H9 (cell line): Measurements from ENCODE around the gene SLC1A1. TPM values are rescaled to one million over a fixed set of nuclear protein-coding genes. Genes with fewer than 3 reads are reported as not detected.

ENCODE experiments used
- DNase-seq: peaks from one replicate; pipeline ENCODE4 v3.0.0-alpha.2; 2017
- H2AFZ ChIP-seq: one replicate; pipeline ENCODE4 v1.6.1; 2013; ENCODE audit warnings: mild to moderate bottlenecking, low read length, control low read depth, moderate library complexity
- H2AK5ac ChIP-seq: 2 replicates; pipeline ENCODE4 v1.6.1; 2013; ENCODE audit warnings: low read length, control low read depth, mixed read lengths; ENCODE audit not compliant: insufficient read length
- H2BK120ac ChIP-seq: one replicate; pipeline ENCODE4 v1.6.1; 2013; ENCODE audit warnings: low read depth, mild to moderate bottlenecking, low read length, control low read depth, inconsistent platforms; ENCODE audit not compliant: poor library complexity, severe bottlenecking
- H2BK12ac ChIP-seq: 2 replicates; pipeline ENCODE4 v1.6.1; 2013; ENCODE audit warnings: low read length, control low read depth, mixed read lengths, low read depth; ENCODE audit not compliant: insufficient read length
- H2BK15ac ChIP-seq: 2 replicates; pipeline ENCODE4 v1.6.1; 2013; ENCODE audit warnings: low read depth, low read length, control low read depth
- H2BK20ac ChIP-seq: one replicate; pipeline ENCODE4 v1.6.1; 2013; ENCODE audit warnings: low read depth, mild to moderate bottlenecking, low read length, control low read depth, inconsistent platforms; ENCODE audit not compliant: poor library complexity, severe bottlenecking
- H2BK5ac ChIP-seq: 2 replicates; pipeline ENCODE4 v1.6.1; 2013; ENCODE audit warnings: low read length, control low read depth, mixed read lengths; ENCODE audit not compliant: insufficient read length
- H3K14ac ChIP-seq: 2 replicates; pipeline ENCODE4 v1.6.1; 2013; ENCODE audit warnings: low read length, control low read depth; ENCODE audit not compliant: insufficient read depth
- H3K18ac ChIP-seq: 2 replicates; pipeline ENCODE4 v1.6.1; 2013; ENCODE audit warnings: low read depth, mild to moderate bottlenecking, mixed read lengths, low read length, control low read depth; ENCODE audit not compliant: insufficient read length
- H3K23ac ChIP-seq: 2 replicates; pipeline ENCODE4 v1.6.1; 2013; ENCODE audit warnings: low read length, control low read depth, mixed read lengths, low read depth; ENCODE audit not compliant: insufficient read length
- H3K23me2 ChIP-seq: 2 replicates; pipeline ENCODE4 v1.6.1; 2013; ENCODE audit warnings: low read depth, mild to moderate bottlenecking, mixed read lengths, low read length, control low read depth; ENCODE audit not compliant: insufficient read length, poor library complexity, severe bottlenecking
- H3K27ac ChIP-seq: 2 replicates; pipeline ENCODE4 v1.5.1; 2013; ENCODE audit warnings: low read length, control low read depth, mixed read lengths, low read depth; ENCODE audit not compliant: insufficient read length
- H3K27me3 ChIP-seq: 2 replicates; pipeline ENCODE4 v1.6.1; 2013; ENCODE audit warnings: low read length, control low read depth, inconsistent platforms; ENCODE audit not compliant: insufficient read depth
- H3K4ac ChIP-seq: 2 replicates; pipeline ENCODE4 v1.6.1; 2013; ENCODE audit warnings: low read depth, mild to moderate bottlenecking, control low read depth, inconsistent platforms, low read length, moderate library complexity
- H3K4me1 ChIP-seq: 2 replicates; pipeline ENCODE4 v1.6.1; 2013; ENCODE audit warnings: low read length, control low read depth, inconsistent platforms; ENCODE audit not compliant: insufficient read depth
- H3K4me2 ChIP-seq: 2 replicates; pipeline ENCODE4 v1.6.1; 2013; ENCODE audit warnings: low read length, control low read depth, mixed read lengths; ENCODE audit not compliant: insufficient read length, insufficient read depth
- H3K56ac ChIP-seq: 2 replicates; pipeline ENCODE4 v1.6.1; 2013; ENCODE audit warnings: low read depth, mild to moderate bottlenecking, mixed read lengths, low read length, control low read depth; ENCODE audit not compliant: insufficient read length
- H3K79me1 ChIP-seq: 2 replicates; pipeline ENCODE4 v1.6.1; 2013; ENCODE audit warnings: low read depth, mild to moderate bottlenecking, moderate library complexity, low read length, control low read depth, inconsistent platforms; ENCODE audit not compliant: insufficient read depth, poor library complexity, severe bottlenecking
- H3K79me2 ChIP-seq: 2 replicates; pipeline ENCODE4 v1.6.1; 2013; ENCODE audit warnings: low read length, control low read depth, inconsistent platforms; ENCODE audit not compliant: insufficient read depth
- H3K9ac ChIP-seq: 2 replicates; pipeline ENCODE4 v1.6.1; 2013; ENCODE audit warnings: low read length, control low read depth, mixed read lengths; ENCODE audit not compliant: insufficient read length; ENCODE audit errors: extremely low read depth
- H3K9me3 ChIP-seq: one replicate; pipeline ENCODE4 v1.6.1; 2013; ENCODE audit warnings: low read depth, low read length, inconsistent platforms; ENCODE audit not compliant: control insufficient read depth
- H3T11ph ChIP-seq: one replicate; pipeline ENCODE4 v1.6.1; 2013; ENCODE audit warnings: mild to moderate bottlenecking, low read length, control low read depth, inconsistent platforms
- H4K20me1 ChIP-seq: one replicate; pipeline ENCODE4 v1.6.1; 2013; ENCODE audit not compliant: control insufficient read depth, insufficient read length, insufficient read depth
- H4K5ac ChIP-seq: 2 replicates; pipeline ENCODE4 v1.6.1; 2013; ENCODE audit warnings: low read depth, mild to moderate bottlenecking, mixed read lengths, low read length, control low read depth; ENCODE audit not compliant: insufficient read length
- H4K8ac ChIP-seq: replicated peaks from 2 replicates; pipeline ENCODE4 v1.6.1; 2013; ENCODE audit warnings: low read length, control low read depth, mixed read lengths, low read depth; ENCODE audit not compliant: insufficient read length
- H4K91ac ChIP-seq: 2 replicates; pipeline ENCODE4 v1.6.1; 2013; ENCODE audit warnings: low read depth, mild to moderate bottlenecking, moderate library complexity, mixed read lengths, low read length, control low read depth; ENCODE audit not compliant: insufficient read length
- H3K27ac Mint-ChIP-seq, 3 experiments: 2 replicates in 2 of 3; 3 replicates in 1 of 3; pipeline ENCODE4 v1.8.0; 2020 to 2021; ENCODE audit warnings: mixed read lengths in 3 of 3, mild to moderate bottlenecking in 1 of 3, moderate library complexity in 1 of 3
- H3K27me3 Mint-ChIP-seq: 2 replicates; pipeline ENCODE4 v1.8.0; 2021; ENCODE audit warnings: low read depth, mild to moderate bottlenecking, moderate library complexity, mixed read lengths
- H3K36me3 Mint-ChIP-seq, 3 experiments: 2 replicates in 2 of 3; 3 replicates in 1 of 3; pipeline ENCODE4 v1.8.0; 2020 to 2021; ENCODE audit warnings: low read depth in 3 of 3, mixed read lengths in 3 of 3; ENCODE audit not compliant: insufficient read depth in 1 of 3
- H3K4me1 Mint-ChIP-seq, 2 experiments: 2 replicates each; pipeline ENCODE4 v1.8.0; 2020; ENCODE audit warnings: mixed read lengths in 2 of 2
- H3K4me3 Mint-ChIP-seq, 2 experiments: 2 replicates in 1 of 2; 3 replicates in 1 of 2; pipeline ENCODE4 v1.8.0; 2020 to 2021; ENCODE audit warnings: mild to moderate bottlenecking in 2 of 2, mixed read lengths in 2 of 2, moderate library complexity in 1 of 2
- H3K9me3 Mint-ChIP-seq, 2 experiments: 2 replicates in 1 of 2; 3 replicates in 1 of 2; pipeline ENCODE4 v1.8.0; 2020; ENCODE audit warnings: mild to moderate bottlenecking in 2 of 2, mixed read lengths in 2 of 2, moderate library complexity in 1 of 2
- CTCF ChIP-seq: fragments of 200-600 bp; sonication (generic); conservative IDR thresholded peaks from 3 replicates; pipeline ENCODE4 v1.8.0; 2021; ENCODE audit warnings: antibody characterized with exemption, mild to moderate bottlenecking
- WGBS: extraction: QIAGEN DNeasy Blood & Tissue Kit; methylation state at CpG from one replicate; pipeline ENCODE4 v1.1.7; 2013; ENCODE audit warnings: missing lambda C conversion rate, low lambda C conversion rate, mixed read lengths; ENCODE audit not compliant: insufficient read length; ENCODE audit errors: extremely low coverage; 5-methylcytosine and 5-hydroxymethylcytosine counted together
- total RNA-seq: library from RNA; stranded (reverse); gene quantifications from 2 replicates; pipeline ENCODE4 v1.2.1, GENCODE V29; 2021

Gene SLC1A1
- total RNA-seq, 1 experiment from 2014 or later, result 4.7 TPM

DNA sequence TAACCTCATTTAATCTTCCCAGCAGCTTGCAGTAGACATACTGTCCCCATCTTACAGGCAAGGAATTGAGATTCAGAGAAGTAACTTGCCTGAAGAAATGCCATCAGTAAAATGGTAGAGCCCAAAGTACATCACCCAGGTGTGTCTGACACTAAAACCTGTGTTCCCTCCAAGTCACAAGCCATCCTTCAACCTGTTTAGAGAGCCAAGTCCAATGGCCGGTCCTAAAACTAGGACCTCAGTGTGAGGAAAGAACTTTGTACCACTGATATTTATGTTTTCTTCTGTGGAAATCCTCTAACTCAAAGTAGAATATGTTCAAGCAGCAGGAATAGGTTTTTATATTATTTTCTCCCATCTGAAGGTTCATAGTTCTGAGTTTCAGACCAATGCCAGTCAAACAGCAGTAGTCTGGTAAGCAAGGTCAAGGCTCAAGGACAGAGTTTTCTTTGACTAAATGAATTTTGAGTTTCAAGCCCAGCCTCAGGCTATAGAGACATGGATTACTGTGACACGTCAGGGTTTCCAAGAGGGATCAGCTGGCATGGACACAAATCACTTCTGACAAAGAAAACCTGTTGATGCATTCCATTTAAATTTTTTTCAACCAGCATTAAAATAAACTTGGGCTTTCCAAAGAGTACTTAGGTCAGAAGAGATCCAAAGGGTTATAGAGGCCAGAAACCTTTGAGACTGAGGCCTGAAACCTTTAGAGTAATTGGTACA is 90.9 kb downstream of the SLC1A1 start:
- Histone ChIP-seq H3K4ac (no peak overlapping the region), H2BK120ac (no peak overlapping the region), H3T11ph (no peak overlapping the region), H3K18ac (no peak overlapping the region), H2BK20ac (no peak overlapping the region), H3K4me1 (no peaks in the 10 kb centered on the region), H3K9me3 (no peaks in the 10 kb centered on the region), H4K8ac (no peak overlapping the region), H3K23ac (no peak overlapping the region), H2BK12ac (no peak overlapping the region), H4K20me1 (no peaks in the 10 kb centered on the region), H3K14ac (no peak overlapping the region), H2BK5ac (no peak overlapping the region), H3K27ac (no peak overlapping the region), H2AK5ac (no peak overlapping the region), H3K79me1 (no peaks in the 10 kb centered on the region), H3K4me2 (no peak overlapping the region), H3K23me2 (no peaks in the 10 kb centered on the region), H4K5ac (no peak overlapping the region), H3K27me3 (no peaks in the 10 kb centered on the region), H4K91ac (no peak overlapping the region), H2BK15ac (no peak overlapping the region), H3K9ac (no peak overlapping the region), H3K56ac (no peak overlapping the region), H2AFZ (no peak overlapping the region), H3K79me2 (no peaks in the 10 kb centered on the region)
- no peak overlapping the region for H3K4me3 Mint-ChIP-seq
- H3K4me1 Mint-ChIP-seq, result no peaks in the 10 kb centered on the region
- no peaks in the 10 kb centered on the region for H3K9me3 Mint-ChIP-seq
- DNase-seq, result no peak
- 0 out of 7 replicates have a peak overlapping the region, but pooled peaks of 1 of the 3 experiments have one; percentile 25 for H3K27ac Mint-ChIP-seq
- TF ChIP-seq CTCF, result no peak
- WGBS, result no CpG with 5 or more reads among the region's 2 CpGs
- H3K27me3 Mint-ChIP-seq, result no peaks in the 10 kb centered on the region
- peaks cover 0 to 5% (median 0%) of the 10 kb centered on the region in 3 experiments; a peak in 2 of 7 replicates for H3K36me3 Mint-ChIP-seq
